K562 (cell line): ENCODE data around the gene HLA-F. TPM values are rescaled to one million over a fixed set of nuclear protein-coding genes. Genes with fewer than 3 reads are reported as not detected.

Experiments used
- AFF4 ChIP-seq: sonication (generic); formaldehyde crosslinking; IDR thresholded peaks from 2 replicates; pipeline ENCODE4 v1.8.0; 2023; ENCODE audit warnings: mild to moderate bottlenecking, missing genetic modification reagents
- EZH2 ChIP-seq: IDR thresholded peaks from 2 replicates; pipeline ENCODE4 v1.6.1; 2012; ENCODE audit warnings: low read depth, mild to moderate bottlenecking, inconsistent platforms, low read length, borderline replicate concordance
- FOS ChIP-seq: IDR thresholded peaks from 3 replicates; pipeline ENCODE4 v1.6.1; 2011; ENCODE audit not compliant: insufficient read length; ENCODE audit errors: extremely low read depth
- HNRNPLL ChIP-seq: fragments of 200-400 bp; formaldehyde crosslinking; IDR thresholded peaks from 2 replicates; pipeline ENCODE4 v1.6.1; 2017; ENCODE audit warnings: low read length, low read depth, mild to moderate bottlenecking; ENCODE audit not compliant: poor library complexity, severe bottlenecking
- MTA1 ChIP-seq: fragments of 450-650 bp; IDR thresholded peaks from 2 replicates; pipeline ENCODE4 v1.6.1; 2017; ENCODE audit warnings: borderline replicate concordance
- POLR3A ChIP-seq: IDR thresholded peaks from 2 replicates; pipeline ENCODE4 v1.6.1; 2011; ENCODE audit warnings: borderline replicate concordance, mild to moderate bottlenecking, moderate library complexity; ENCODE audit not compliant: insufficient read length, insufficient read depth; ENCODE audit errors: extremely low read depth
- RHOXF2B ChIP-seq: fragments of 250-450 bp; sonication (Bioruptor Pico); conservative IDR thresholded peaks from 2 replicates; pipeline ENCODE4 v1.5.1; 2021
- SP2 ChIP-seq: IDR thresholded peaks from 2 replicates; pipeline ENCODE4 v1.6.1; 2011; ENCODE audit warnings: mild to moderate bottlenecking, low read depth, low read length, moderate library complexity; ENCODE audit not compliant: poor library complexity, severe bottlenecking; ENCODE audit errors: extremely low read depth
- U2AF1 ChIP-seq: fragments of 200-400 bp; formaldehyde crosslinking; optimal IDR thresholded peaks from 2 replicates; pipeline ENCODE3; 2017; ENCODE audit warnings: mild to moderate bottlenecking, low read depth, low read length, moderate library complexity
- ZBTB49 ChIP-seq: sonication (generic); formaldehyde crosslinking; IDR thresholded peaks from 2 replicates; pipeline ENCODE4 v1.8.0; 2022; ENCODE audit warnings: missing genetic modification reagents, mild to moderate bottlenecking, borderline replicate concordance
- polyA plus RNA-seq, 8 experiments: library from polyadenylated mRNA; depleted of rRNA in 4 of 8; stranded (reverse) in 5 of 8; unstranded in 3 of 8; fragments of >200 nt; fragmentation: Nextera tagmentation in 2 of 8; fragmentation: Illumina TruSeq in 1 of 8; extraction: Ambion mirVana in 2 of 8; extraction: Trizol in 1 of 8; gene quantifications; 2 replicates each; pipeline versions ENCODE4 v1.2.1 to v1.2.3, GENCODE V29; 2011 to 2014; ENCODE audit warnings: inconsistent platforms in 1 of 8, missing spikeins in 1 of 8
- total RNA-seq, 7 experiments: library from RNA; depleted of rRNA in 6 of 7; stranded (reverse); fragments of >200 nt in 6 of 7; fragmentation: Illumina TruSeq in 2 of 7; extraction: Trizol in 2 of 7; gene quantifications; 2 replicates each; pipeline versions ENCODE4 v1.2.1 to v1.2.3, GENCODE V29; 2011 to 2021; ENCODE audit warnings: low replicate concordance in 1 of 7
- TF ChIP-seq, protein P1 (sequence below), 2 experiments: fragments of 450-650 bp; conservative IDR thresholded peaks; 2 replicates each; pipeline ENCODE4 v1.6.1; 2017; ENCODE audit warnings: mild to moderate bottlenecking in 2 of 2, moderate library complexity in 2 of 2
- TF ChIP-seq, protein P2 (sequence below), 3 experiments: IDR thresholded peaks in 2 of 3; conservative IDR thresholded peaks in 1 of 3; 2 replicates each; pipeline ENCODE4 v1.5.1; 2011 to 2012; ENCODE audit warnings: low read length in 3 of 3, mild to moderate bottlenecking in 3 of 3, control low read depth in 2 of 3, improper control_type of control experiment in 1 of 3, inconsistent platforms in 1 of 3, low read depth in 1 of 3, mixed read lengths in 1 of 3, moderate library complexity in 1 of 3; ENCODE audit not compliant: insufficient read depth in 2 of 3
- TF ChIP-seq, protein P3 (sequence below): fragments of 250-450 bp; sonication (Bioruptor Pico); IDR thresholded peaks from 2 replicates; pipeline ENCODE4 v1.8.0; 2022; ENCODE audit warnings: inconsistent platforms

Gene HLA-F
- total and polyA plus RNA-seq, 9 of the 15 experiments (the other 6 are each of a cell fraction or from before 2014, with no cell fraction given), result 0.40 to 0.76 (median 0.46) TPM; not detected in 6

DNA sequence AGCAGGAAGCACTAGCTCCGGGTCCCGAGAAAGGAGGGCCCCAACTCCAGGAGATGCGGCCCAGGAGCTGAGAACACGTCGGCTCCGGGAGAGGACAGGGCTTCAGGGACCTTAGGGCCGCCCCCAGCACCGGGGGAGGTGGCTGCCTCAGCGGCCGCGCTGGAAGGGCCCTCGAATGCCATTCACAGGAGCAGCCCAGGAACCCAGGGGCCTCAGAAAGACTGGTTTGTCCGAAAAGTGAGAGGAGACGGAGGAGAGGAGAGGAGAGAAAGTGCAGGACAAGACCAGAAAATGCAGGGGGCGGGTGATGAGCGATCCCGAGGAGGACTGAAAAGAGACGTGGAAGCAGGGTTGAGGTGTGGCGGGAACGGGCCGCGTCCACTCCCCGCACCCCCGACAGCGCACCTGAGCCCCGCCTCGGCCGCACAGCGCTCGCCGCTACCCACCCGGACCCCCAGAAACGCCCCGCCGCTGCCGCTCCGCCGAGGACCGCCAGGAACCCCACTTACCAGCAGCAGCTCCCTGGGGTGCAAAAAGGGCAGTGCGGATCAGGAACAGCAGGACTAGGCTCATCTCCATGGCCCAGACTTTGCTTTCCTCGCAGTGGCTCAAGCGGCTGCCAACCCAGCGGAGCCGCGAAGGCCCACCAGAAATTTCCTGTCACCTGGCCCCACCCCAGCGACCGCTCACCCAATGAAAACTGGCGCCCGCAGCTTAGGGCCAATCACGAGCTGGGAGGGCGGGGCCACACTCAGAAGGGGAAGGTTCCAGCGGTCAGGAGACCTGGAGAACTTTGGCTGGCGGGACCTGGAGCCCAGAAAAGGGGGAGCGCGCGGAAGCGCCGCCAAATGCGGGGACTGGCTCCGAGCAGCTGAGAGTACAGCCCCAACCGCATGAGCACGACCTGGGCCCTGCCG is 25.4 kb downstream of the HLA-F start (continued):
- TF ChIP-seq, protein P1, sequence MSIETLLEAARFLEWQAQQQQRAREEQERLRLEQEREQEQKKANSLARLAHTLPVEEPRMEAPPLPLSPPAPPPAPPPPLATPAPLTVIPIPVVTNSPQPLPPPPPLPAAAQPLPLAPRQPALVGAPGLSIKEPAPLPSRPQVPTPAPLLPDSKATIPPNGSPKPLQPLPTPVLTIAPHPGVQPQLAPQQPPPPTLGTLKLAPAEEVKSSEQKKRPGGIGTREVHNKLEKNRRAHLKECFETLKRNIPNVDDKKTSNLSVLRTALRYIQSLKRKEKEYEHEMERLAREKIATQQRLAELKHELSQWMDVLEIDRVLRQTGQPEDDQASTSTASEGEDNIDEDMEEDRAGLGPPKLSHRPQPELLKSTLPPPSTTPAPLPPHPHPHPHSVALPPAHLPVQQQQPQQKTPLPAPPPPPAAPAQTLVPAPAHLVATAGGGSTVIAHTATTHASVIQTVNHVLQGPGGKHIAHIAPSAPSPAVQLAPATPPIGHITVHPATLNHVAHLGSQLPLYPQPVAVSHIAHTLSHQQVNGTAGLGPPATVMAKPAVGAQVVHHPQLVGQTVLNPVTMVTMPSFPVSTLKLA (conservative IDR thresholded peaks at IDR 0.05), result no peak
- TF ChIP-seq U2AF1, result no peak
- TF ChIP-seq, protein P2, sequence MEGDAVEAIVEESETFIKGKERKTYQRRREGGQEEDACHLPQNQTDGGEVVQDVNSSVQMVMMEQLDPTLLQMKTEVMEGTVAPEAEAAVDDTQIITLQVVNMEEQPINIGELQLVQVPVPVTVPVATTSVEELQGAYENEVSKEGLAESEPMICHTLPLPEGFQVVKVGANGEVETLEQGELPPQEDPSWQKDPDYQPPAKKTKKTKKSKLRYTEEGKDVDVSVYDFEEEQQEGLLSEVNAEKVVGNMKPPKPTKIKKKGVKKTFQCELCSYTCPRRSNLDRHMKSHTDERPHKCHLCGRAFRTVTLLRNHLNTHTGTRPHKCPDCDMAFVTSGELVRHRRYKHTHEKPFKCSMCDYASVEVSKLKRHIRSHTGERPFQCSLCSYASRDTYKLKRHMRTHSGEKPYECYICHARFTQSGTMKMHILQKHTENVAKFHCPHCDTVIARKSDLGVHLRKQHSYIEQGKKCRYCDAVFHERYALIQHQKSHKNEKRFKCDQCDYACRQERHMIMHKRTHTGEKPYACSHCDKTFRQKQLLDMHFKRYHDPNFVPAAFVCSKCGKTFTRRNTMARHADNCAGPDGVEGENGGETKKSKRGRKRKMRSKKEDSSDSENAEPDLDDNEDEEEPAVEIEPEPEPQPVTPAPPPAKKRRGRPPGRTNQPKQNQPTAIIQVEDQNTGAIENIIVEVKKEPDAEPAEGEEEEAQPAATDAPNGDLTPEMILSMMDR (IDR thresholded peaks at IDR 0.05 in 2 of 3, conservative IDR thresholded peaks at IDR 0.05 in 1 of 3; ENCODE audit: insufficient read depth in 2 of 3, low read depth in 1 of 3, low read length in 3 of 3), result no peak
- TF ChIP-seq RHOXF2B (CRISPR knock-in tag), result no peak
- TF ChIP-seq FOS, result peak; percentile 74
- 0 out of 2 replicates have a peak, but pooled peaks have one; percentile 33 for TF ChIP-seq AFF4 (CRISPR knock-in tag)
- TF ChIP-seq, protein P3, sequence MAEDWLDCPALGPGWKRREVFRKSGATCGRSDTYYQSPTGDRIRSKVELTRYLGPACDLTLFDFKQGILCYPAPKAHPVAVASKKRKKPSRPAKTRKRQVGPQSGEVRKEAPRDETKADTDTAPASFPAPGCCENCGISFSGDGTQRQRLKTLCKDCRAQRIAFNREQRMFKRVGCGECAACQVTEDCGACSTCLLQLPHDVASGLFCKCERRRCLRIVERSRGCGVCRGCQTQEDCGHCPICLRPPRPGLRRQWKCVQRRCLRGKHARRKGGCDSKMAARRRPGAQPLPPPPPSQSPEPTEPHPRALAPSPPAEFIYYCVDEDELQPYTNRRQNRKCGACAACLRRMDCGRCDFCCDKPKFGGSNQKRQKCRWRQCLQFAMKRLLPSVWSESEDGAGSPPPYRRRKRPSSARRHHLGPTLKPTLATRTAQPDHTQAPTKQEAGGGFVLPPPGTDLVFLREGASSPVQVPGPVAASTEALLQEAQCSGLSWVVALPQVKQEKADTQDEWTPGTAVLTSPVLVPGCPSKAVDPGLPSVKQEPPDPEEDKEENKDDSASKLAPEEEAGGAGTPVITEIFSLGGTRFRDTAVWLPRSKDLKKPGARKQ (CRISPR knock-in tag), result no peak
- TF ChIP-seq MTA1, result no peak
- no peak for TF ChIP-seq EZH2
- no peak for TF ChIP-seq POLR3A
- TF ChIP-seq ZBTB49, result no peak
- peak; percentile 50 for TF ChIP-seq SP2
- no peak for TF ChIP-seq HNRNPLL
